GM12878 (cell line): Measurements from ENCODE around the gene RAD18. TPM values are rescaled to one million over a fixed set of nuclear protein-coding genes. Genes with fewer than 3 reads are reported as not detected.

Experiments used
- ATAC-seq: fragments of 200-7000 bp; cut with Tn5 transposase; 3 replicates; pipeline ENCODE4 v1.9.1; 2020; ENCODE audit warnings: mild to moderate bottlenecking, moderate library complexity
- BruUV-seq: library from RNA; stranded (reverse); fragments of 400-500 nt; replicated peaks from 2 replicates; lab custom pipeline; 2021; lab: Mats Ljungman, UMichigan
- CTCF ChIA-PET: fragments of 300-600 bp; sonication (Branson Sonifier 250); formaldehyde crosslinking; extraction: SDS; loops from one replicate; lab custom pipeline; 2021; ENCODE audit warnings: inconsistent platforms; lab: Yijun Ruan, JAX
- POLR2A ChIA-PET: fragments of 350-600 bp; formaldehyde crosslinking; extraction: SDS; loops from one replicate; lab custom pipeline; 2021; ENCODE audit warnings: inconsistent platforms; lab: Charles Lee
- RAD21 ChIA-PET: fragments of 300-600 bp; sonication (Branson Sonifier 250); formaldehyde crosslinking; loops from one replicate; lab custom pipeline; 2023; ENCODE audit warnings: antibody characterized with exemption; ENCODE audit not compliant: unreplicated experiment; lab: Charles Lee
- SMC1A ChIA-PET: fragments of 300-600 bp; sonication (Branson Sonifier 250); formaldehyde crosslinking; loops from one replicate; lab custom pipeline; 2023; ENCODE audit not compliant: unreplicated experiment, uncharacterized antibody; lab: Charles Lee
- DNase-seq: peaks from one replicate; pipeline ENCODE4 v3.0.0-alpha.2; 2011; ENCODE audit warnings: low read depth, low spot score
- FAIRE-seq: peaks from 3 replicates; lab custom pipeline; 2011; peaks lifted over from hg19 to GRCh38; lab: Jason Lieb, UNC
- H2AFZ ChIP-seq: 2 replicates; pipeline ENCODE4 v1.6.0; 2011; ENCODE audit warnings: low read depth, low read length, control low read depth; ENCODE audit not compliant: control insufficient read depth
- H3K27ac ChIP-seq: 2 replicates; pipeline ENCODE4 v1.5.1; 2011; ENCODE audit warnings: control low read depth; ENCODE audit not compliant: control insufficient read depth, insufficient read depth
- H3K27me3 ChIP-seq, 2 experiments: replicated peaks in 1 of 2; 2 replicates each; pipeline versions ENCODE4 v1.6.0 to v1.6.1; 2011; ENCODE audit warnings: low read length in 1 of 2; ENCODE audit not compliant: control insufficient read depth in 2 of 2, insufficient read depth in 2 of 2
- H3K36me3 ChIP-seq, 2 experiments: 2 replicates each; pipeline ENCODE4 v1.5.1; 2011; ENCODE audit warnings: low read length in 1 of 2; ENCODE audit not compliant: control insufficient read depth in 2 of 2, insufficient read depth in 2 of 2
- H3K4me1 ChIP-seq: 2 replicates; pipeline ENCODE4 v1.6.1; 2011; ENCODE audit warnings: mild to moderate bottlenecking, low read length, moderate library complexity, mixed read lengths; ENCODE audit not compliant: control insufficient read depth, insufficient read depth
- H3K4me2 ChIP-seq: 2 replicates; pipeline ENCODE4 v1.6.0; 2011; ENCODE audit warnings: control low read depth; ENCODE audit not compliant: control insufficient read depth, insufficient read depth
- H3K4me3 ChIP-seq: fragments of 200-600 bp; sonication (generic); 2 replicates; pipeline ENCODE4 v1.5.1; 2016
- H3K79me2 ChIP-seq: 2 replicates; pipeline ENCODE4 v1.6.0; 2011; ENCODE audit warnings: low read length; ENCODE audit not compliant: control insufficient read depth, insufficient read depth
- H3K9ac ChIP-seq: 2 replicates; pipeline ENCODE4 v1.8.0; 2011; ENCODE audit warnings: low read length, control low read depth, mixed read lengths; ENCODE audit not compliant: control insufficient read depth, insufficient read depth
- H3K9me3 ChIP-seq: replicated peaks from 3 replicates; pipeline ENCODE4 v1.5.1; 2011; ENCODE audit warnings: mild to moderate bottlenecking, low read length; ENCODE audit not compliant: control insufficient read depth, insufficient read depth
- H4K20me1 ChIP-seq: 2 replicates; pipeline ENCODE4 v1.6.0; 2011; ENCODE audit not compliant: control insufficient read depth, insufficient read depth
- BHLHE40 ChIP-seq, 2 experiments: fragments of 450-650 bp in 1 of 2; IDR thresholded peaks; 2 replicates each; pipeline ENCODE4 v1.6.1; 2011 to 2017; ENCODE audit warnings: low read depth in 2 of 2, borderline replicate concordance in 1 of 2, improper control_type of control experiment in 1 of 2, low read length in 1 of 2, mild to moderate bottlenecking in 1 of 2
- BRCA1 ChIP-seq: IDR thresholded peaks from 2 replicates; pipeline ENCODE4 v1.6.1; 2011; ENCODE audit warnings: low read depth, low read length, improper control_type of control experiment
- EP300 ChIP-seq, 2 experiments: fragments of 150-350 bp in 1 of 2; IDR thresholded peaks; 2 replicates each; pipeline ENCODE4 v1.6.1; 2011 to 2012; ENCODE audit warnings: low read depth in 2 of 2, low read length in 2 of 2, borderline replicate concordance in 1 of 2, improper control_type of control experiment in 1 of 2, inconsistent platforms in 1 of 2; ENCODE audit not compliant: control insufficient read depth in 1 of 2
- FOXK2 ChIP-seq: fragments of 450-650 bp; IDR thresholded peaks from 2 replicates; pipeline ENCODE4 v1.6.1; 2017; ENCODE audit warnings: mild to moderate bottlenecking, moderate library complexity
- GABPA ChIP-seq: IDR thresholded peaks from 2 replicates; pipeline ENCODE4 v1.6.1; 2014; ENCODE audit warnings: antibody characterized with exemption, low read depth, mild to moderate bottlenecking, inconsistent platforms
- KDM1A ChIP-seq: fragments of 200-600 bp; sonication (generic); IDR thresholded peaks from 2 replicates; pipeline ENCODE4 v1.6.1; 2016; ENCODE audit warnings: borderline replicate concordance
- KLF5 ChIP-seq: fragments of 450-650 bp; IDR thresholded peaks from 2 replicates; pipeline ENCODE4 v1.6.1; 2014; ENCODE audit warnings: mild to moderate bottlenecking; ENCODE audit not compliant: partially characterized antibody
- PAX8 ChIP-seq: fragments of 450-650 bp; IDR thresholded peaks from 2 replicates; pipeline ENCODE4 v1.6.1; 2017; ENCODE audit warnings: mild to moderate bottlenecking, moderate library complexity
- PML ChIP-seq: IDR thresholded peaks from 2 replicates; pipeline ENCODE4 v1.6.1; 2012; ENCODE audit warnings: low read length, inconsistent platforms
- STAT1 ChIP-seq: fragments of 450-650 bp; conservative IDR thresholded peaks from 2 replicates; pipeline ENCODE4 v1.6.1; 2014; ENCODE audit warnings: antibody characterized with exemption, mild to moderate bottlenecking
- STAT3 ChIP-seq: IDR thresholded peaks from 2 replicates; pipeline ENCODE4 v1.6.1; 2011; ENCODE audit warnings: low read depth, low read length, improper control_type of control experiment
- WGBS: methylation state at CpG from one replicate; pipeline ENCODE4 v1.1.6; 2016; ENCODE audit warnings: low lambda C conversion rate; ENCODE audit not compliant: insufficient replicate concordance, insufficient coverage; ENCODE audit errors: missing lambda C conversion rate; 5-methylcytosine and 5-hydroxymethylcytosine counted together
- in situ Hi-C: fragments of 300-500 bp; cut with MboI; formaldehyde crosslinking; loops from 9 replicates; pipeline ENCODE4 v1.14.3; 2018; ENCODE audit warnings: mixed read lengths
- intact Hi-C: fragments of 100-400 bp; cut with micrococcal nuclease; formaldehyde crosslinking; loops from one replicate; pipeline ENCODE4 v1.14.2; 2022; ENCODE audit not compliant: unreplicated experiment
- polyA plus RNA-seq, 11 experiments: library from polyadenylated mRNA; depleted of rRNA in 4 of 11; unstranded in 6 of 11; stranded (reverse) in 5 of 11; fragments of >200 nt; fragmentation: Nextera tagmentation in 4 of 11; fragmentation: Illumina TruSeq in 1 of 11; extraction: Ambion mirVana in 4 of 11; extraction: Trizol in 1 of 11; gene quantifications; 1 replicate in 1 of 11; 2 replicates in 10 of 11; pipeline versions ENCODE4 v1.2.1 to v1.2.3, GENCODE V29; 2011 to 2016; ENCODE audit warnings: inconsistent platforms in 2 of 11, missing spikeins in 2 of 11, low read depth in 1 of 11
- total RNA-seq, 4 experiments: library from RNA; depleted of rRNA in 3 of 4; stranded (reverse); fragments of >200 nt in 3 of 4; fragmentation: Illumina TruSeq in 1 of 4; extraction: Trizol in 1 of 4; gene quantifications; 2 replicates each; pipeline versions ENCODE4 v1.2.1 to v1.2.3, GENCODE V29; 2013 to 2021
- TF ChIP-seq, protein P1 (sequence below): IDR thresholded peaks from 2 replicates; pipeline ENCODE4 v1.6.1; 2012; ENCODE audit warnings: low read depth, low read length, improper control_type of control experiment
- TF ChIP-seq, protein P2 (sequence below): fragments of 450-650 bp; IDR thresholded peaks from 2 replicates; pipeline ENCODE4 v1.6.1; 2017; ENCODE audit warnings: mild to moderate bottlenecking, moderate library complexity
- TF ChIP-seq, protein P3 (sequence below): fragments of 150-350 bp; IDR thresholded peaks from 2 replicates; pipeline ENCODE4 v1.6.1; 2014; ENCODE audit warnings: mild to moderate bottlenecking, low read depth, low read length
- TF ChIP-seq, protein P4 (sequence below): IDR thresholded peaks from 2 replicates; pipeline ENCODE4 v1.6.1; 2012; ENCODE audit warnings: mild to moderate bottlenecking, low read depth, low read length

RAD18 gene
- total and polyA plus RNA-seq, 10 of the 15 experiments (the other 5 are each of a cell fraction or from before 2014, with no cell fraction given), result 8.7 to 38.6 (median 19.2) TPM

DNA sequence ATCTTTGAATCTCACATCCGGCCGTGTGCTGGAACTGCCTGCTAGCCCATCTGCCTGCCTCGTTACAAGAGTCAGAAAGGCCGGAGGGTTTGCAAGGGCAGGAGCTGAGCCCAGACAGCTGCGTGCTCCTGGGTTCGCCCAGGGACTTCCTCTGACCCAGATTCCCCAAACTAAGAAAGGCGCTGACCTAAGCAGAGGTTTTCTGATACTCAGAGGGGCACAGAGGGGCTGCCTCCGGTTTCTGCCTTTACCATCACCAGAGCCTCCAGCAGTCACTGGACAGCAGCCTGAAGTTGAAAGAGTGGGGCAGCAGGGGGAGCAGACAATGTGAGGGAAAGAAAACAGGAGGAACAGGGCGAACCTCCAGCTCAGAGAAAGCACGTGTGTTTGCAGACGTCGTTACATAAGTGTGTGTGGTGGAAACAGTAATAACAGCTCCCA, 33.4 kb upstream of the RAD18 start:
- no peak overlapping the region for H3K4me3 ChIP-seq
- H3K9me3 ChIP-seq, result no peaks in the 10 kb centered on the region
- no peak overlapping the region for H3K27ac ChIP-seq
- no peak for FAIRE-seq
- 39% methylated on average over 12 of the region's 12 CpGs for WGBS
- no peak for ATAC-seq
- no peaks in the 10 kb centered on the region for H3K4me1 ChIP-seq
- in situ Hi-C loops, result no loop called here
- ChIA-PET CTCF (interaction anchor here (1.2 to 2.4 kb wide), 2 partner anchors 9 to 305 kb away, joined by 3 to 7 read pairs; no protein-coding TSS in a partner anchor), SMC1A (no interaction called here), POLR2A (no interaction called here), RAD21 (no interaction called here)
- no peak overlapping the region for H3K9ac ChIP-seq
- H2AFZ ChIP-seq, result no peak overlapping the region
- H3K4me2 ChIP-seq, result no peak overlapping the region
- BruUV-seq, result no TSS peak
- H3K79me2 ChIP-seq, result no peaks in the 10 kb centered on the region
- H3K27me3 ChIP-seq, result no peaks in the 10 kb centered on the region; a peak in 1 of 4 replicates
- no peaks in the 10 kb centered on the region for H4K20me1 ChIP-seq
- intact Hi-C loops, result no loop called here
- no peak for DNase-seq
- H3K36me3 ChIP-seq, result no peaks in the 10 kb centered on the region
- TF ChIP-seq GABPA (no peak), BHLHE40 (IDR thresholded peaks at IDR 0.05; ENCODE audit: borderline replicate concordance in 1 of 2, low read depth in 2 of 2, low read length in 1 of 2) (no peak), STAT1 (no peak), FOXK2 (no peak), STAT3 (no peak), PML (no peak), PAX8 (no peak), EP300 (IDR thresholded peaks at IDR 0.05; ENCODE audit: borderline replicate concordance in 1 of 2, control insufficient read depth in 1 of 2, low read depth in 2 of 2, low read length in 2 of 2) (no peak), BRCA1 (no peak), KDM1A (no peak), KLF5 (no peak)
- TF ChIP-seq, protein P1, sequence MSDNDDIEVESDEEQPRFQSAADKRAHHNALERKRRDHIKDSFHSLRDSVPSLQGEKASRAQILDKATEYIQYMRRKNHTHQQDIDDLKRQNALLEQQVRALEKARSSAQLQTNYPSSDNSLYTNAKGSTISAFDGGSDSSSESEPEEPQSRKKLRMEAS, result no peak
- TF ChIP-seq, protein P2, sequence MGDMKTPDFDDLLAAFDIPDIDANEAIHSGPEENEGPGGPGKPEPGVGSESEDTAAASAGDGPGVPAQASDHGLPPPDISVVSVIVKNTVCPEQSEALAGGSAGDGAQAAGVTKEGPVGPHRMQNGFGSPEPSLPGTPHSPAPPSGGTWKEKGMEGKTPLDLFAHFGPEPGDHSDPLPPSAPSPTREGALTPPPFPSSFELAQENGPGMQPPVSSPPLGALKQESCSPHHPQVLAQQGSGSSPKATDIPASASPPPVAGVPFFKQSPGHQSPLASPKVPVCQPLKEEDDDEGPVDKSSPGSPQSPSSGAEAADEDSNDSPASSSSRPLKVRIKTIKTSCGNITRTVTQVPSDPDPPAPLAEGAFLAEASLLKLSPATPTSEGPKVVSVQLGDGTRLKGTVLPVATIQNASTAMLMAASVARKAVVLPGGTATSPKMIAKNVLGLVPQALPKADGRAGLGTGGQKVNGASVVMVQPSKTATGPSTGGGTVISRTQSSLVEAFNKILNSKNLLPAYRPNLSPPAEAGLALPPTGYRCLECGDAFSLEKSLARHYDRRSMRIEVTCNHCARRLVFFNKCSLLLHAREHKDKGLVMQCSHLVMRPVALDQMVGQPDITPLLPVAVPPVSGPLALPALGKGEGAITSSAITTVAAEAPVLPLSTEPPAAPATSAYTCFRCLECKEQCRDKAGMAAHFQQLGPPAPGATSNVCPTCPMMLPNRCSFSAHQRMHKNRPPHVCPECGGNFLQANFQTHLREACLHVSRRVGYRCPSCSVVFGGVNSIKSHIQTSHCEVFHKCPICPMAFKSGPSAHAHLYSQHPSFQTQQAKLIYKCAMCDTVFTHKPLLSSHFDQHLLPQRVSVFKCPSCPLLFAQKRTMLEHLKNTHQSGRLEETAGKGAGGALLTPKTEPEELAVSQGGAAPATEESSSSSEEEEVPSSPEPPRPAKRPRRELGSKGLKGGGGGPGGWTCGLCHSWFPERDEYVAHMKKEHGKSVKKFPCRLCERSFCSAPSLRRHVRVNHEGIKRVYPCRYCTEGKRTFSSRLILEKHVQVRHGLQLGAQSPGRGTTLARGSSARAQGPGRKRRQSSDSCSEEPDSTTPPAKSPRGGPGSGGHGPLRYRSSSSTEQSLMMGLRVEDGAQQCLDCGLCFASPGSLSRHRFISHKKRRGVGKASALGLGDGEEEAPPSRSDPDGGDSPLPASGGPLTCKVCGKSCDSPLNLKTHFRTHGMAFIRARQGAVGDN, result no peak
- TF ChIP-seq, protein P3, sequence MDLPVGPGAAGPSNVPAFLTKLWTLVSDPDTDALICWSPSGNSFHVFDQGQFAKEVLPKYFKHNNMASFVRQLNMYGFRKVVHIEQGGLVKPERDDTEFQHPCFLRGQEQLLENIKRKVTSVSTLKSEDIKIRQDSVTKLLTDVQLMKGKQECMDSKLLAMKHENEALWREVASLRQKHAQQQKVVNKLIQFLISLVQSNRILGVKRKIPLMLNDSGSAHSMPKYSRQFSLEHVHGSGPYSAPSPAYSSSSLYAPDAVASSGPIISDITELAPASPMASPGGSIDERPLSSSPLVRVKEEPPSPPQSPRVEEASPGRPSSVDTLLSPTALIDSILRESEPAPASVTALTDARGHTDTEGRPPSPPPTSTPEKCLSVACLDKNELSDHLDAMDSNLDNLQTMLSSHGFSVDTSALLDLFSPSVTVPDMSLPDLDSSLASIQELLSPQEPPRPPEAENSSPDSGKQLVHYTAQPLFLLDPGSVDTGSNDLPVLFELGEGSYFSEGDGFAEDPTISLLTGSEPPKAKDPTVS, result no peak
- TF ChIP-seq, protein P4, sequence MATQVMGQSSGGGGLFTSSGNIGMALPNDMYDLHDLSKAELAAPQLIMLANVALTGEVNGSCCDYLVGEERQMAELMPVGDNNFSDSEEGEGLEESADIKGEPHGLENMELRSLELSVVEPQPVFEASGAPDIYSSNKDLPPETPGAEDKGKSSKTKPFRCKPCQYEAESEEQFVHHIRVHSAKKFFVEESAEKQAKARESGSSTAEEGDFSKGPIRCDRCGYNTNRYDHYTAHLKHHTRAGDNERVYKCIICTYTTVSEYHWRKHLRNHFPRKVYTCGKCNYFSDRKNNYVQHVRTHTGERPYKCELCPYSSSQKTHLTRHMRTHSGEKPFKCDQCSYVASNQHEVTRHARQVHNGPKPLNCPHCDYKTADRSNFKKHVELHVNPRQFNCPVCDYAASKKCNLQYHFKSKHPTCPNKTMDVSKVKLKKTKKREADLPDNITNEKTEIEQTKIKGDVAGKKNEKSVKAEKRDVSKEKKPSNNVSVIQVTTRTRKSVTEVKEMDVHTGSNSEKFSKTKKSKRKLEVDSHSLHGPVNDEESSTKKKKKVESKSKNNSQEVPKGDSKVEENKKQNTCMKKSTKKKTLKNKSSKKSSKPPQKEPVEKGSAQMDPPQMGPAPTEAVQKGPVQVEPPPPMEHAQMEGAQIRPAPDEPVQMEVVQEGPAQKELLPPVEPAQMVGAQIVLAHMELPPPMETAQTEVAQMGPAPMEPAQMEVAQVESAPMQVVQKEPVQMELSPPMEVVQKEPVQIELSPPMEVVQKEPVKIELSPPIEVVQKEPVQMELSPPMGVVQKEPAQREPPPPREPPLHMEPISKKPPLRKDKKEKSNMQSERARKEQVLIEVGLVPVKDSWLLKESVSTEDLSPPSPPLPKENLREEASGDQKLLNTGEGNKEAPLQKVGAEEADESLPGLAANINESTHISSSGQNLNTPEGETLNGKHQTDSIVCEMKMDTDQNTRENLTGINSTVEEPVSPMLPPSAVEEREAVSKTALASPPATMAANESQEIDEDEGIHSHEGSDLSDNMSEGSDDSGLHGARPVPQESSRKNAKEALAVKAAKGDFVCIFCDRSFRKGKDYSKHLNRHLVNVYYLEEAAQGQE, result no peak
